Measurements from ENCODE around the gene RAB6A. TPM values are rescaled to one million over a fixed set of nuclear protein-coding genes. Genes with fewer than 3 reads are reported as not detected.

The RAB6A gene
- total RNA-seq, 1 experiment from 2014 or later: 172 TPM

DNA sequence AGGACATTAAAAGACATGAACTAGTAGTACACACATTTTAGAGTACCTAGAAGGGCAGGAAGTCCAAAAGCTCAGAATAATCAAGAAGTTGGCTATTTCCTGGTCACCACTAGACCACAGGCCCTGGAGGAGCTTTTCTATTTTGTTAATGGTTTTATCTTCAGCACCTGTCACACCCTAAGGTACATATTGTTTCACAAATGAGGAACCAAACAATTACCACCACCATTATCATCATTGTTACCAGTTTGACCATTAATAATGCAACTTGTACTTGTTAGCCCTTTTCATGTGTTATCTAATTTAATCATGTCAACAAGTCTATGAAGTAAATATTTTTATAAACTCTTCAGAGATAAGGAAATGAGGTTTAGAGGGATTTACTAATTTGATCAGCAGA lies 31.7 kb upstream of the RAB6A start:
- ChIA-PET POLR2A (interaction anchor here (0.7 kb wide), 1 partner anchor 83 kb away, joined by 3 read pairs; no protein-coding TSS in a partner anchor), CTCF (no interaction called here)
- Mint-ChIP-seq H3K4me1 (ENCODE audit: insufficient read depth, unreplicated experiment) (peaks cover 1% of the 10 kb centered on the region), H3K9me3 (ENCODE audit: unreplicated experiment) (no peaks in the 10 kb centered on the region), H3K27me3 (ENCODE audit: insufficient read depth, unreplicated experiment) (no peaks in the 10 kb centered on the region), H3K36me3 (ENCODE audit: insufficient read depth, unreplicated experiment) (peaks cover 15% of the 10 kb centered on the region), H3K4me3 (ENCODE audit: unreplicated experiment) (no peak overlapping the region), H3K27ac (ENCODE audit: low read depth, unreplicated experiment) (no peak overlapping the region)
- DNase-seq (ENCODE audit: unreplicated experiment): no peak
- TF ChIP-seq, protein P1, sequence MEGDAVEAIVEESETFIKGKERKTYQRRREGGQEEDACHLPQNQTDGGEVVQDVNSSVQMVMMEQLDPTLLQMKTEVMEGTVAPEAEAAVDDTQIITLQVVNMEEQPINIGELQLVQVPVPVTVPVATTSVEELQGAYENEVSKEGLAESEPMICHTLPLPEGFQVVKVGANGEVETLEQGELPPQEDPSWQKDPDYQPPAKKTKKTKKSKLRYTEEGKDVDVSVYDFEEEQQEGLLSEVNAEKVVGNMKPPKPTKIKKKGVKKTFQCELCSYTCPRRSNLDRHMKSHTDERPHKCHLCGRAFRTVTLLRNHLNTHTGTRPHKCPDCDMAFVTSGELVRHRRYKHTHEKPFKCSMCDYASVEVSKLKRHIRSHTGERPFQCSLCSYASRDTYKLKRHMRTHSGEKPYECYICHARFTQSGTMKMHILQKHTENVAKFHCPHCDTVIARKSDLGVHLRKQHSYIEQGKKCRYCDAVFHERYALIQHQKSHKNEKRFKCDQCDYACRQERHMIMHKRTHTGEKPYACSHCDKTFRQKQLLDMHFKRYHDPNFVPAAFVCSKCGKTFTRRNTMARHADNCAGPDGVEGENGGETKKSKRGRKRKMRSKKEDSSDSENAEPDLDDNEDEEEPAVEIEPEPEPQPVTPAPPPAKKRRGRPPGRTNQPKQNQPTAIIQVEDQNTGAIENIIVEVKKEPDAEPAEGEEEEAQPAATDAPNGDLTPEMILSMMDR (IDR thresholded peaks at IDR 0.05; ENCODE audit: unreplicated experiment): no peak
- no TSS peak for BruUV-seq (replicated peaks)
- intact Hi-C loops (cut with micrococcal nuclease): no loop called here

DNA sequence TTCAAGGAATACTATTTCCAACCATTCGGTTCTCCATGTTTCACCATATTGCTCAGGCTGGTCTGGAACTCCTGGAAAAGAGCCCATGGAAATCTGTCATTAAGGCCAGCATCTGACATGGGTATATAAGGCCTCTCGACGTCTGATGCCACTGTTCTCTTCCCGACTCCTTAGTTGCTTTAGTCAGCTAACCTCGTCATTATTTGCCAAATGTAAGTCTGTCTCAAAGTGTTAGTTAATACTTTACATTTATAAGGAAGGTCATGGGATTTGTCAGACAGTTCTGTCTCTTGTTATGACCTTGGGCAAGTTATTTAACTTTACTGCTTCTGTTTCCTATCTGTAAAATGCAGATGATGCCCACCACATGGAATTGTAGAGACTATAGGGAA lies 28.4 kb upstream of the RAB6A start:
- H3K4me1 Mint-ChIP-seq (ENCODE audit: insufficient read depth, unreplicated experiment): peaks cover 12% of the 10 kb centered on the region

DNA sequence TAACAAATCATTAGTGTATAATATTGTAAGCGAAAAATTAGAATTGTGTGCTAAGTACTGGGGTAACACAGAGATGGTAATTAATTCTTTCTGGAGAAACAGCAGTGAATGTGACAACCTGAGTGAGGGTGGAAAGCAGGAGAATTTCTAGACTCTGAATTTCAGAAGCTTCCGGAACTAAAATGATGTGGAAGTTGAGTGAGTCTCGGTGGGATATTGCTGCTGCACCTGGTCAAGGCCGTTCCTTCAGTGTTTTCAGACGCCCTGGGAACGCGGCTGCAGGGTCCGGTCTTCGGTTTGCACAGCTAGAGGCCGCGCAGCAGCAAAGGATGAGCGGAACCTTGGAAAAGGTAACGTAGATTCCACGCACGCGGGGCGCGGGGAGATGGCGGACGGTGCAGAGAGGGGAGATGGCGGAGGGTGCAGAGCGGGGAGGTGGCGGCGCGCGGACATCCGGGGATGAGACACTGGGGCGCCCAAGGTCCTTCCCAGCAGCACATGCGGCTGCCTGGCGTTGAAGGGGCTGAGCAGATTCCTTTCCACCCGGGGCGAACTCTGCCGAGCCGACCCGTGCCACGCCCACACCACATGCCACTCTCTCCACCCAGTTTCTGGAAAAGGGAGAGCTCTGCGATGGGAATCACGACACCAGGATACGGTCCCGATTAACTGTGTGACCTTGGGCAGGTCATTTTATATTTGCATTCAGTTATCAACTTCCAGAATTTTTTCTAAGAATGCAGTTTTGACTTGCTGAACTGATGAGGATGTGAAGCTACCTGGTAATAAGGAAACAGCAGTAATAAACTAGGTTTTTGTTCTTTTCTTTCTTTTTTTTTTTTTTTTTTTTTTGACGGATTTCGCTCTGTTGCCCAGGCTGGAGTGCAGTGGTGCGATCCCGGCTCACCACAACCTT lies 27.0 kb upstream of the RAB6A start, which contains the start of gene MRPL48:
TSS of gene MRPL48 (plus strand) at position 232 of the 916 bp plus-strand sequence. CDS start at position 330, 98 bp downstream.
- Mint-ChIP-seq H3K27me3 (ENCODE audit: insufficient read depth, unreplicated experiment) (no peaks in the 10 kb centered on the region), H3K9me3 (ENCODE audit: unreplicated experiment) (no peaks in the 10 kb centered on the region), H3K4me1 (ENCODE audit: insufficient read depth, unreplicated experiment) (peaks cover 12% of the 10 kb centered on the region), H3K4me3 (ENCODE audit: unreplicated experiment) (peak within 1 kb of the TSS; percentile 95), H3K27ac (ENCODE audit: low read depth, unreplicated experiment) (peak within 1 kb of the TSS; percentile 96), H3K36me3 (ENCODE audit: insufficient read depth, unreplicated experiment) (peaks cover 13% of the 10 kb centered on the region)
- DNase-seq (ENCODE audit: unreplicated experiment): peak; percentile 95
- BruUV-seq (replicated peaks): TSS peak; percentile 88
- TF ChIP-seq, protein P1 (IDR thresholded peaks at IDR 0.05; ENCODE audit: unreplicated experiment): no peak
- intact Hi-C loops (cut with micrococcal nuclease): loop anchor here (2.0 kb wide), 1 partner anchor 89 kb away; the partner anchor contains the start of genes COA4 and PAAF1
- ChIA-PET POLR2A (interaction anchor here (0.5 to 3.1 kb wide), 19 partner anchors 9 to 383 kb away, joined by 3 to 72 read pairs (median 6); partner anchors contain the start of genes C2CD3, COA4, PAAF1 and PPME1), CTCF (interaction anchor here (0.6 to 1.2 kb wide), 3 partner anchors 9 to 162 kb away, joined by 4 to 5 read pairs (median 4); partner anchors contain the start of gene RAB6A)

More for the DNA sequence above, 28.4 kb upstream of the RAB6A start:
- TF ChIP-seq, protein P1 (IDR thresholded peaks at IDR 0.05; ENCODE audit: unreplicated experiment): no peak
- ChIA-PET POLR2A (interaction anchor here (0.7 to 3.1 kb wide), 7 partner anchors 10 to 88 kb away, joined by 4 to 72 read pairs (median 22); partner anchors contain the start of genes COA4, PAAF1 and RAB6A), CTCF (no interaction called here)
- Mint-ChIP-seq H3K4me3 (ENCODE audit: unreplicated experiment) (peak overlapping the region; percentile 95), H3K27ac (ENCODE audit: low read depth, unreplicated experiment) (peak overlapping the region; percentile 96), H3K27me3 (ENCODE audit: insufficient read depth, unreplicated experiment) (no peaks in the 10 kb centered on the region), H3K9me3 (ENCODE audit: unreplicated experiment) (no peaks in the 10 kb centered on the region), H3K36me3 (ENCODE audit: insufficient read depth, unreplicated experiment) (peaks cover 13% of the 10 kb centered on the region)
- no peak for DNase-seq (ENCODE audit: unreplicated experiment)
- no TSS peak for BruUV-seq (replicated peaks)
- intact Hi-C loops (cut with micrococcal nuclease): loop anchor here (2.0 kb wide), 1 partner anchor 88 kb away; the partner anchor contains the start of genes COA4 and PAAF1

Measured in MCF 10A (cell line).